Uterus (tissue), 4 donors: ENCODE measurements around the gene CRHR2. TPM values are rescaled to one million over a fixed set of nuclear protein-coding genes. Genes with fewer than 3 reads are reported as not detected.
"Not testable (repeated sequence)": the region's sequence is repeated elsewhere in the genome, so short reads cannot be mapped to it uniquely, and the experiment has no call there.

Experiments
- DNase-seq, 2 donors: peaks; one replicate each; pipeline ENCODE4 v3.0.0-alpha.2; 2019 to 2020
- H3K27ac ChIP-seq, 2 donors: fragments of 200-600 bp; sonication (generic); 1 replicate in 1 of 2; 2 replicates in 1 of 2; pipeline ENCODE4 v1.5.1; 2016 to 2018
- H3K27me3 ChIP-seq, 2 donors: fragments of 200-600 bp; sonication (generic); one replicate each; pipeline ENCODE4 v1.5.1; 2018 to 2019; ENCODE audit warnings: control low read depth in 1 of 2
- H3K36me3 ChIP-seq, 2 donors: fragments of 200-600 bp; sonication (generic); one replicate each; pipeline ENCODE4 v1.5.1; 2019; ENCODE audit warnings: control low read depth in 1 of 2
- H3K4me1 ChIP-seq, 2 donors: fragments of 200-600 bp; sonication (generic); one replicate each; pipeline ENCODE4 v1.5.1; 2018 to 2019; ENCODE audit warnings: control low read depth in 1 of 2
- H3K4me3 ChIP-seq, 2 donors: fragments of 200-600 bp; sonication (generic); 1 replicate in 1 of 2; 2 replicates in 1 of 2; pipeline ENCODE4 v1.5.1; 2018 to 2019; ENCODE audit warnings: mild to moderate bottlenecking in 1 of 2
- H3K9me3 ChIP-seq, 2 donors: fragments of 200-600 bp; sonication (generic); one replicate each; pipeline ENCODE4 v1.5.1; 2019; ENCODE audit warnings: control low read depth in 1 of 2
- CTCF ChIP-seq, 4 experiments: fragments of 200-600 bp in 2 of 4; fragments of 450-650 bp in 2 of 4; sonication (generic) in 2 of 4; IDR thresholded peaks; one replicate each; pipeline ENCODE4 v1.5.1; 2016 to 2019; ENCODE audit warnings: antibody characterized with exemption in 4 of 4, mild to moderate bottlenecking in 2 of 4, moderate library complexity in 1 of 4
- POLR2A ChIP-seq, 2 donors: fragments of 450-650 bp; IDR thresholded peaks; one replicate each; pipeline ENCODE4 v1.6.1; 2016; ENCODE audit warnings: antibody characterized with exemption in 2 of 2, mild to moderate bottlenecking in 1 of 2, moderate library complexity in 1 of 2
- intact Hi-C: fragments of 100-400 bp; cut with DNase I; formaldehyde crosslinking; loops from one replicate; pipeline ENCODE4 v1.15.1; 2023; ENCODE audit warnings: low total_unique reads
- total RNA-seq, 4 donors: library from RNA; depleted of rRNA in 3 of 4; stranded (reverse); fragments of >200 nt in 3 of 4; gene quantifications; one replicate each; pipeline versions ENCODE4 v1.1.0 to v1.2.4, GENCODE V29; 2014 to 2023
- donor health status: DM: yes; HTN: yes; CAD: no.

The CRHR2 gene
- total RNA-seq, 4 donors from 2014 or later: 0.27 TPM; not detected in 3

DNA sequence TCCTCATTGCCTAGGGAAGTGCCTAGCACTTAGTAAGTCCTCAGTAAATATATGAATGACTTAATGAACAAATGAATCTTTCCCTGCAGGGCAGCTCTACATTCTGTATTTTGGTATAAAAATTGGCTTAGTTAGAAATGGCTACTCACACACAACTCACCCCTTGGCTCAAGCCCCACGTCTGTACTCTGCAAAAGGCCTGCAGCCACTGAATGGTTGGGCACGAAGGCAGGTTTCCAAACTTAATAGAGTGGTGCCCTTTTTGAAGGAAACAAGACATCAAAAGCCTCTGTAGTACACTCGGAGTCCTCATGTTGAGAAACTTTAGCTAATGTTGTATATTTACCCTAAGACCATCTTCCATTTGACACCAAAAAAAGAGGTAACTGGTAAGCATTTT lies 36.6 kb downstream of the CRHR2 start:
- intact Hi-C loops: no loop called here
- Histone ChIP-seq H3K4me1 (no peaks in the 10 kb centered on the region), H3K36me3 (no peaks in the 10 kb centered on the region), H3K9me3 (no peaks in the 10 kb centered on the region), H3K27me3 (no peaks in the 10 kb centered on the region), H3K27ac (no peak overlapping the region), H3K4me3 (no peak overlapping the region)
- no peak for TF ChIP-seq CTCF (IDR thresholded peaks at IDR 0.05)
- no peak for TF ChIP-seq POLR2A (IDR thresholded peaks at IDR 0.05)
- DNase-seq: no peak

- DNase-seq: no peak
- H3K4me1 ChIP-seq: no peaks in the 10 kb centered on the region
- no peaks in the 10 kb centered on the region for H3K36me3 ChIP-seq
- no peak overlapping the region for H3K4me3 ChIP-seq
- no peak overlapping the region for H3K27ac ChIP-seq
- H3K27me3 ChIP-seq: no peaks in the 10 kb centered on the region
- no peaks in the 10 kb centered on the region for H3K9me3 ChIP-seq
- intact Hi-C loops: no loop called here
- TF ChIP-seq POLR2A (IDR thresholded peaks at IDR 0.05) (no peak), CTCF (IDR thresholded peaks at IDR 0.05) (no peak)
Observed at GRCh38 chr7:30644286-30644955, 37.8 kb downstream of the CRHR2 start.

- Histone ChIP-seq H3K4me1 (no peaks in the 10 kb centered on the region), H3K9me3 (no peaks in the 10 kb centered on the region), H3K4me3 (no peak overlapping the region), H3K36me3 (no peaks in the 10 kb centered on the region), H3K27me3 (no peaks in the 10 kb centered on the region), H3K27ac (no peak overlapping the region)
- DNase-seq: no peak
- TF ChIP-seq CTCF (IDR thresholded peaks at IDR 0.05) (no peak), POLR2A (IDR thresholded peaks at IDR 0.05) (no peak)
- intact Hi-C loops: no loop called here
Observed at GRCh38 chr7:30642789-30643188, 39.5 kb downstream of the CRHR2 start.

GRCh38 chr7:30642322-30642721 lies 39.9 kb downstream of the CRHR2 start:
- intact Hi-C loops, H3K27ac ChIP-seq, H3K4me3 ChIP-seq, H3K9me3 ChIP-seq, H3K4me1 ChIP-seq, H3K27me3 ChIP-seq, H3K36me3 ChIP-seq, DNase-seq: not testable (repeated sequence)

GRCh38 chr7:30635798-30636197 lies 46.5 kb downstream of the CRHR2 start:
- Histone ChIP-seq H3K36me3 (no peaks in the 10 kb centered on the region), H3K4me3 (no peak overlapping the region), H3K4me1 (no peaks in the 10 kb centered on the region), H3K27me3 (no peaks in the 10 kb centered on the region), H3K27ac (no peak overlapping the region), H3K9me3 (no peaks in the 10 kb centered on the region)
- intact Hi-C loops: no loop called here
- DNase-seq: no peak
- TF ChIP-seq POLR2A (IDR thresholded peaks at IDR 0.05) (no peak), CTCF (IDR thresholded peaks at IDR 0.05) (no peak)
